K562 (cell line): ENCODE results near the gene PGAM2. TPM values are rescaled to one million over a fixed set of nuclear protein-coding genes. Genes with fewer than 3 reads are reported as not detected.

Experiments
- CBX1 ChIP-seq: sonication (generic); IDR thresholded peaks from 2 replicates; pipeline ENCODE4 v1.6.1; 2016; ENCODE audit warnings: antibody characterized with exemption, low read depth, mild to moderate bottlenecking
- CEBPZ ChIP-seq: fragments of 150-350 bp; IDR thresholded peaks from 2 replicates; pipeline ENCODE4 v1.6.1; 2014; ENCODE audit warnings: low read depth, mild to moderate bottlenecking, low read length, borderline replicate concordance
- ETS1 ChIP-seq: conservative IDR thresholded peaks from 2 replicates; pipeline ENCODE4 v1.6.1; 2011; ENCODE audit warnings: low read depth, mild to moderate bottlenecking, low read length; ENCODE audit not compliant: control insufficient read depth
- FOXM1 ChIP-seq, 2 experiments: fragments of 450-650 bp in 1 of 2; sonication (generic) in 1 of 2; formaldehyde crosslinking in 1 of 2; IDR thresholded peaks; 2 replicates each; pipeline versions ENCODE4 v1.6.1 to v1.9.0; 2017 to 2022; ENCODE audit warnings: low read depth in 2 of 2, mild to moderate bottlenecking in 2 of 2, missing genetic modification reagents in 1 of 2, moderate library complexity in 1 of 2
- GATA2 ChIP-seq: sonication (generic); formaldehyde crosslinking; IDR thresholded peaks from 2 replicates; pipeline ENCODE4 v1.4.0; 2020; ENCODE audit warnings: mild to moderate bottlenecking, missing genetic modification reagents
- HEY1 ChIP-seq: fragments of 250-450 bp; sonication (Bioruptor Pico); IDR thresholded peaks from 2 replicates; pipeline ENCODE4 v1.5.0; 2020; ENCODE audit warnings: mild to moderate bottlenecking, moderate library complexity, borderline replicate concordance
- KLF6 ChIP-seq: fragments of 250-450 bp; sonication (Bioruptor Pico); IDR thresholded peaks from 2 replicates; pipeline ENCODE4 v1.4.0; 2020; ENCODE audit warnings: mild to moderate bottlenecking, moderate library complexity, borderline replicate concordance
- MXI1 ChIP-seq: IDR thresholded peaks from 2 replicates; pipeline ENCODE4 v1.6.1; 2011; ENCODE audit warnings: low read depth, mild to moderate bottlenecking, improper control_type of control experiment, low read length
- PHF8 ChIP-seq: fragments of 200-600 bp; sonication (generic); IDR thresholded peaks from 2 replicates; pipeline ENCODE4 v1.6.1; 2012; ENCODE audit warnings: mixed run types, mild to moderate bottlenecking, inconsistent platforms, low read length, moderate library complexity, borderline replicate concordance
- POU5F1 ChIP-seq: fragments of 150-350 bp; IDR thresholded peaks from 2 replicates; pipeline ENCODE4 v1.6.1; 2014; ENCODE audit warnings: borderline replicate concordance, low read length, low read depth, mild to moderate bottlenecking; ENCODE audit not compliant: partially characterized antibody
- PRPF4 ChIP-seq: fragments of 200-400 bp; formaldehyde crosslinking; IDR thresholded peaks from one replicate; pipeline ENCODE4 v1.6.1; 2017; ENCODE audit warnings: low read length, low read depth, mild to moderate bottlenecking; ENCODE audit not compliant: insufficient read depth, poor library complexity, severe bottlenecking
- SREBF2 ChIP-seq: sonication (generic); formaldehyde crosslinking; IDR thresholded peaks from 2 replicates; pipeline ENCODE4 v1.4.0; 2020; ENCODE audit warnings: mild to moderate bottlenecking, missing genetic modification reagents
- TARDBP ChIP-seq: fragments of 450-650 bp; IDR thresholded peaks from 2 replicates; pipeline ENCODE4 v1.6.1; 2016
- ZBED1 ChIP-seq: IDR thresholded peaks from 2 replicates; pipeline ENCODE4 v1.6.1; 2014
- ZNF175 ChIP-seq: fragments of 200-800 bp; sonication (Bioruptor generic); IDR thresholded peaks from 2 replicates; pipeline ENCODE4 v1.6.1; 2016; ENCODE audit warnings: low read depth, mild to moderate bottlenecking, missing genetic modification characterization, missing compliant biosample characterization
- ZNF561 ChIP-seq: fragments of 450-650 bp; formaldehyde crosslinking; conservative IDR thresholded peaks from 2 replicates; pipeline ENCODE4 v1.4.0; 2020; ENCODE audit warnings: mild to moderate bottlenecking, moderate library complexity
- polyA plus RNA-seq, 8 experiments: library from polyadenylated mRNA; depleted of rRNA in 4 of 8; stranded (reverse) in 5 of 8; unstranded in 3 of 8; fragments of >200 nt; fragmentation: Nextera tagmentation in 2 of 8; fragmentation: Illumina TruSeq in 1 of 8; extraction: Ambion mirVana in 2 of 8; extraction: Trizol in 1 of 8; gene quantifications; 2 replicates each; pipeline versions ENCODE4 v1.2.1 to v1.2.3, GENCODE V29; 2011 to 2014; ENCODE audit warnings: inconsistent platforms in 1 of 8, missing spikeins in 1 of 8
- total RNA-seq, 7 experiments: library from RNA; depleted of rRNA in 6 of 7; stranded (reverse); fragments of >200 nt in 6 of 7; fragmentation: Illumina TruSeq in 2 of 7; extraction: Trizol in 2 of 7; gene quantifications; 2 replicates each; pipeline versions ENCODE4 v1.2.1 to v1.2.3, GENCODE V29; 2011 to 2021; ENCODE audit warnings: low replicate concordance in 1 of 7

Gene PGAM2
- total and polyA plus RNA-seq, 9 of the 15 experiments (the other 6 are each of a cell fraction or from before 2014, with no cell fraction given): not detected

- TF ChIP-seq CEBPZ (no peak), PRPF4 (no peak), ZBED1 (no peak), POU5F1 (no peak), ETS1 (peak; percentile 86), HEY1 (CRISPR knock-in tag) (no peak), SREBF2 (CRISPR knock-in tag) (no peak), PHF8 (peak; percentile 89; the same call in 1 of the 2 replicates), MXI1 (0 out of 2 replicates have a peak, but pooled peaks have one; percentile 46), CBX1 (peak; percentile 78), GATA2 (CRISPR knock-in tag) (no peak), ZNF561 (no peak), ZNF175 (CRISPR knock-in tag) (no peak), FOXM1 (IDR thresholded peaks at IDR 0.05; ENCODE audit: low read depth) (no peak), FOXM1 (CRISPR knock-in tag; IDR thresholded peaks at IDR 0.05; ENCODE audit: low read depth) (no peak), TARDBP (no peak), KLF6 (CRISPR knock-in tag) (0 out of 2 replicates have a peak, but pooled peaks have one; percentile 2)
Observed at GRCh38 chr7:44044315-44045225, 20.8 kb downstream of the PGAM2 start, which contains the start of gene DBNL (continued).
